Parathyroid adenoma (tissue), 2 donors: ENCODE results near the gene MYCL.

Experiments used
- H2AFZ ChIP-seq: fragments of 300-600 bp; sonication (generic); one replicate; pipeline ENCODE4 v1.7.0; 2017; ENCODE audit warnings: antibody characterized with exemption, mild to moderate bottlenecking
- H3K27ac ChIP-seq: fragments of 300-600 bp; sonication (generic); one replicate; pipeline ENCODE4 v1.7.0; 2017
- H3K27me3 ChIP-seq: fragments of 300-600 bp; sonication (generic); one replicate; pipeline ENCODE4 v1.7.0; 2017; ENCODE audit warnings: low read length; ENCODE audit not compliant: control insufficient read depth, insufficient read depth
- H3K36me3 ChIP-seq: fragments of 300-600 bp; sonication (generic); one replicate; pipeline ENCODE4 v1.7.0; 2017; ENCODE audit warnings: low read length; ENCODE audit not compliant: control insufficient read depth, insufficient read depth
- H3K4me1 ChIP-seq: fragments of 300-600 bp; sonication (generic); one replicate; pipeline ENCODE4 v1.7.0; 2017; ENCODE audit warnings: control low read depth
- H3K4me2 ChIP-seq: fragments of 300-600 bp; sonication (generic); one replicate; pipeline ENCODE4 v1.7.0; 2017; ENCODE audit warnings: low read length
- H3K4me3 ChIP-seq: fragments of 300-600 bp; sonication (generic); one replicate; pipeline ENCODE4 v1.7.0; 2017; ENCODE audit warnings: low read depth, low read length
- H3K79me2 ChIP-seq: fragments of 300-600 bp; sonication (generic); one replicate; pipeline ENCODE4 v1.7.0; 2017; ENCODE audit warnings: control low read depth
- H3K9ac ChIP-seq: fragments of 300-600 bp; sonication (generic); one replicate; pipeline ENCODE4 v1.7.0; 2017; ENCODE audit warnings: mild to moderate bottlenecking
- H3K9me3 ChIP-seq: fragments of 300-600 bp; sonication (generic); one replicate; pipeline ENCODE4 v1.7.0; 2017; ENCODE audit warnings: low read length; ENCODE audit not compliant: control insufficient read depth
- CTCF ChIP-seq: fragments of 300-600 bp; sonication (generic); IDR thresholded peaks from one replicate; pipeline ENCODE4 v1.7.0; 2017; ENCODE audit warnings: antibody characterized with exemption, mild to moderate bottlenecking
- donor health status: primary hyperparathyroidism.

Gene MYCL

GRCh38 chr1:39901714-39902459 lies at the start of gene MYCL:
TSS of gene MYCL (minus strand) at chr1:39901917. CDS start at chr1:39901434, 483 bp downstream.
- no peak within 1 kb of the TSS for H3K27ac ChIP-seq
- TF ChIP-seq CTCF = peak; percentile 53

DNA sequence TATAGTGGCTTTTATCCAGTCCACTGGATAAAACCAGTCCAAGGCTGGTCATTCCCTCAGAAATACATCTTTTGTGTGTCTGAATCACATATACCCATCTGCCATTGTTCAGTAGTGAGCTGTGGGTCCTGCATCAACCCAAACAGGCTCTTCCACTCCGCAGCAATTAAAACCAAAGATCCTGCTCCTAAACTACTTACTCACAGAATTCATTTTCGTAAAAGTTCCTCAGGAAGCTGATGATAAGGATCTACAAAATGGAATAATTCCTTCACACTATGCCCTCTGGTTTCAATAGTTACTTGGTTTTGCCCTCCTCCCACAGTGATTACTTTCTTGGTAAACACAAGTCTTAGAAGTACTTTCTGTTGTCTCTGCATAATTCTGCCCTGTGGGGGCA lies 48.2 kb upstream of the MYCL start:
- Histone ChIP-seq H3K4me3 (no peak overlapping the region), H3K27ac (no peak overlapping the region), H3K27me3 (no peaks in the 10 kb centered on the region), H3K9ac (no peak overlapping the region), H3K4me2 (no peak overlapping the region), H2AFZ (no peak overlapping the region), H3K36me3 (no peaks in the 10 kb centered on the region), H3K4me1 (no peaks in the 10 kb centered on the region), H3K79me2 (no peaks in the 10 kb centered on the region), H3K9me3 (no peaks in the 10 kb centered on the region)
- no peak for TF ChIP-seq CTCF

More at GRCh38 chr1:39901714-39902459, at the start of gene MYCL:
- Histone ChIP-seq H3K27me3 (no peaks in the 10 kb centered on the region), H3K4me2 (peak within 1 kb of the TSS; percentile 77), H2AFZ (peak within 1 kb of the TSS; percentile 62), H3K4me1 (no peaks in the 10 kb centered on the region), H3K79me2 (no peaks in the 10 kb centered on the region), H3K36me3 (no peaks in the 10 kb centered on the region), H3K4me3 (peak within 1 kb of the TSS; percentile 48), H3K9me3 (no peaks in the 10 kb centered on the region), H3K9ac (no peak within 1 kb of the TSS)

DNA sequence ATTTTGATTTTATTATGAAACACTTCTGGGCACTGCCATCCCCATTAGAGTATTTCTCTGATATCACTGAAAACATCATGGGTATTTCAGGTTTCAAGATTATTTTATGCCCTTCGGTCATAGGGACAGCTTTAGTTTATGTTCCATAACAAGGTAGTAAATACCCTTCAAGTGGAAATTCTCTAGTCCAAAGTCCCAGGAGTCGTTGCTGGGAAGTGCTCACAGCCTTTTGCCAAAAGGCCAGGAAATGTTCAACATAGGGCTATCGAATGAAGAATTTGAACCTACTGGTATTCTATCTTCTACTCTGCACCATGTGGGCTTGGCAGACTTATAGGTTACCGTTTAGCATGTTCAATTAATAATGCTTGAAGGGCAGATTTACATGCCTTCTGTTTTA lies 45.5 kb upstream of the MYCL start:
- Histone ChIP-seq H3K36me3 (no peaks in the 10 kb centered on the region), H3K27ac (no peak overlapping the region), H3K4me2 (no peak overlapping the region), H3K79me2 (no peaks in the 10 kb centered on the region), H3K9me3 (no peaks in the 10 kb centered on the region), H3K27me3 (no peaks in the 10 kb centered on the region), H3K4me3 (no peak overlapping the region), H2AFZ (no peak overlapping the region), H3K9ac (no peak overlapping the region), H3K4me1 (no peaks in the 10 kb centered on the region)
- TF ChIP-seq CTCF = no peak

GRCh38 chr1:39946216-39946615 lies 44.5 kb upstream of the MYCL start:
- no peak overlapping the region for H3K4me3 ChIP-seq
- no peaks in the 10 kb centered on the region for H3K36me3 ChIP-seq
- H3K4me1 ChIP-seq = no peaks in the 10 kb centered on the region
- no peaks in the 10 kb centered on the region for H3K27me3 ChIP-seq
- H3K9me3 ChIP-seq = no peaks in the 10 kb centered on the region
- H3K9ac ChIP-seq = no peak overlapping the region
- H3K27ac ChIP-seq = no peak overlapping the region
- no peaks in the 10 kb centered on the region for H3K79me2 ChIP-seq
- no peak for TF ChIP-seq CTCF
- no peak overlapping the region for H2AFZ ChIP-seq
- no peak overlapping the region for H3K4me2 ChIP-seq
